Astrocyte (in vitro differentiated cells and primary cell): ENCODE results near the gene CAPN7.

Experiments used
- CTCF ChIP-seq: IDR thresholded peaks from 2 replicates; pipeline ENCODE4 v1.5.1; 2011; ENCODE audit warnings: low read depth, mild to moderate bottlenecking, inconsistent platforms, low read length, moderate library complexity; ENCODE audit not compliant: insufficient read depth
- EZH2 ChIP-seq: IDR thresholded peaks from 2 replicates; pipeline ENCODE4 v1.6.1; 2012; ENCODE audit warnings: mild to moderate bottlenecking, low read length, inconsistent platforms; ENCODE audit not compliant: insufficient read depth

DNA sequence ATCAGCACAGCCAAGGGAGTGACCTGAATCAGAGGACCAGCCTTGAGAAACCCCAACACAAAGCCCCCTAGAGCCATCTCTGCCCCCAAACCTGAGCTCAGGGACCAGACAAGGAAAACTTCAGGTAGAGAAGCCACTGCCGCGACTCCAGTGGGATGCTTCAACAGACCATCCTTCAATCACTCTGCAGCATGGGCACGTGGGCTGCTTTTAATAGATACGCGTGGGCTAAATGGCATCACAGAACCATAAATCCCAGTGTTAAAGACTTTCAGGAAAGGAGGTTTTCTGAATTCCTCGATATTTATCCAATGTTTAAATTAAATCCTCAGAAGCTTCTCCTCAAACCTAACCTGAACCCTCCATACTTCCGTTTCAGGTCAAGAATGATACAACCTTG, 95.7 kb downstream of the CAPN7 start:
- TF ChIP-seq CTCF (no peak), EZH2 (no peak)
